HEK293 (cell line): ENCODE measurements around the gene CACNA2D1.

ENCODE experiments used
- PRDM1 ChIP-seq: fragments of 450-650 bp; formaldehyde crosslinking; IDR thresholded peaks from 2 replicates; pipeline ENCODE4; 2016; ENCODE audit warnings: missing biosample characterization, missing genetic modification characterization
- SCRT1 ChIP-seq: fragments of 450-650 bp; formaldehyde crosslinking; IDR thresholded peaks from 2 replicates; pipeline ENCODE4 v1.5.1; 2016; ENCODE audit warnings: missing biosample characterization, missing genetic modification characterization, borderline replicate concordance
- TCF7L2 ChIP-seq: IDR thresholded peaks from 2 replicates; pipeline ENCODE4 v1.6.1; 2011; ENCODE audit warnings: low read depth, mild to moderate bottlenecking, inconsistent platforms, low read length, moderate library complexity, borderline replicate concordance
- ZFP37 ChIP-seq: fragments of 450-650 bp; formaldehyde crosslinking; IDR thresholded peaks from 2 replicates; pipeline ENCODE4 v1.5.1; 2016; ENCODE audit warnings: missing biosample characterization, missing genetic modification characterization
- ZNF10 ChIP-seq: fragments of 450-650 bp; formaldehyde crosslinking; IDR thresholded peaks from 2 replicates; pipeline ENCODE4 v1.5.1; 2017; ENCODE audit warnings: missing biosample characterization, missing genetic modification characterization
- ZNF184 ChIP-seq: fragments of 450-650 bp; IDR thresholded peaks from 2 replicates; pipeline ENCODE4 v1.5.1; 2018; ENCODE audit warnings: missing biosample characterization, mild to moderate bottlenecking, missing genetic modification characterization
- ZNF223 ChIP-seq: fragments of 450-650 bp; formaldehyde crosslinking; IDR thresholded peaks from 2 replicates; pipeline ENCODE4 v1.5.1; 2016; ENCODE audit warnings: missing biosample characterization, missing genetic modification characterization
- ZNF514 ChIP-seq: fragments of 450-650 bp; formaldehyde crosslinking; IDR thresholded peaks from 2 replicates; pipeline ENCODE4 v1.5.1; 2016; ENCODE audit warnings: missing biosample characterization, missing genetic modification characterization
- TF ChIP-seq, protein P1 (sequence below): fragments of 450-650 bp; formaldehyde crosslinking; IDR thresholded peaks from 2 replicates; pipeline ENCODE4 v1.5.1; 2016; ENCODE audit warnings: missing biosample characterization, missing genetic modification characterization
- TF ChIP-seq, protein P2 (sequence below): fragments of 450-650 bp; formaldehyde crosslinking; IDR thresholded peaks from 2 replicates; pipeline ENCODE4 v1.5.0; 2017; ENCODE audit warnings: missing biosample characterization, missing genetic modification characterization, borderline replicate concordance
- TF ChIP-seq, protein P3 (sequence below): fragments of 450-650 bp; formaldehyde crosslinking; IDR thresholded peaks from 2 replicates; pipeline ENCODE4 v1.5.1; 2016; ENCODE audit warnings: missing biosample characterization, missing genetic modification characterization
- TF ChIP-seq, protein P4 (sequence below): fragments of 450-650 bp; formaldehyde crosslinking; IDR thresholded peaks from 2 replicates; pipeline ENCODE4 v1.5.1; 2016; ENCODE audit warnings: missing biosample characterization, missing genetic modification characterization

DNA sequence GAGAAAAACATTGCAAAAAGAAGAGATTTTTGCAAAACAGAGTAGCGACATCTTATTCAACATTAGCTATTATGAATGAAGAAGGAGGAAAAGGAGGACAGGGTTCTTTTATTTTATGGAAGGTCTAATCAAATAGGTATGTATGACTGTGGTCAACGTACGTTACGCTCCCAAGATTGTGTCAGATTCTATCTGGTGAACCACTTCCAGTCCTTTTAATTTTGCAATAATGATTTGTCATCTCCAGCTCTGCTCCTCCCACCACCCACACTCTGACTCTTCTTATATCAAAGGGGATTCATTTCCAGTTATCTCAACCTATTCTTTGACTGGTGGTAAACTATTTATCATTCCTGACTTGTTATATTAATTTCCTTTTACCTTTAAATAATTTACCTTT, 259.9 kb downstream of the CACNA2D1 start:
- TF ChIP-seq, protein P1, sequence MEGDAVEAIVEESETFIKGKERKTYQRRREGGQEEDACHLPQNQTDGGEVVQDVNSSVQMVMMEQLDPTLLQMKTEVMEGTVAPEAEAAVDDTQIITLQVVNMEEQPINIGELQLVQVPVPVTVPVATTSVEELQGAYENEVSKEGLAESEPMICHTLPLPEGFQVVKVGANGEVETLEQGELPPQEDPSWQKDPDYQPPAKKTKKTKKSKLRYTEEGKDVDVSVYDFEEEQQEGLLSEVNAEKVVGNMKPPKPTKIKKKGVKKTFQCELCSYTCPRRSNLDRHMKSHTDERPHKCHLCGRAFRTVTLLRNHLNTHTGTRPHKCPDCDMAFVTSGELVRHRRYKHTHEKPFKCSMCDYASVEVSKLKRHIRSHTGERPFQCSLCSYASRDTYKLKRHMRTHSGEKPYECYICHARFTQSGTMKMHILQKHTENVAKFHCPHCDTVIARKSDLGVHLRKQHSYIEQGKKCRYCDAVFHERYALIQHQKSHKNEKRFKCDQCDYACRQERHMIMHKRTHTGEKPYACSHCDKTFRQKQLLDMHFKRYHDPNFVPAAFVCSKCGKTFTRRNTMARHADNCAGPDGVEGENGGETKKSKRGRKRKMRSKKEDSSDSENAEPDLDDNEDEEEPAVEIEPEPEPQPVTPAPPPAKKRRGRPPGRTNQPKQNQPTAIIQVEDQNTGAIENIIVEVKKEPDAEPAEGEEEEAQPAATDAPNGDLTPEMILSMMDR (tag by site-specific recombination): no peak
- TF ChIP-seq ZNF184 (tag by site-specific recombination): no peak
- TF ChIP-seq, protein P2, sequence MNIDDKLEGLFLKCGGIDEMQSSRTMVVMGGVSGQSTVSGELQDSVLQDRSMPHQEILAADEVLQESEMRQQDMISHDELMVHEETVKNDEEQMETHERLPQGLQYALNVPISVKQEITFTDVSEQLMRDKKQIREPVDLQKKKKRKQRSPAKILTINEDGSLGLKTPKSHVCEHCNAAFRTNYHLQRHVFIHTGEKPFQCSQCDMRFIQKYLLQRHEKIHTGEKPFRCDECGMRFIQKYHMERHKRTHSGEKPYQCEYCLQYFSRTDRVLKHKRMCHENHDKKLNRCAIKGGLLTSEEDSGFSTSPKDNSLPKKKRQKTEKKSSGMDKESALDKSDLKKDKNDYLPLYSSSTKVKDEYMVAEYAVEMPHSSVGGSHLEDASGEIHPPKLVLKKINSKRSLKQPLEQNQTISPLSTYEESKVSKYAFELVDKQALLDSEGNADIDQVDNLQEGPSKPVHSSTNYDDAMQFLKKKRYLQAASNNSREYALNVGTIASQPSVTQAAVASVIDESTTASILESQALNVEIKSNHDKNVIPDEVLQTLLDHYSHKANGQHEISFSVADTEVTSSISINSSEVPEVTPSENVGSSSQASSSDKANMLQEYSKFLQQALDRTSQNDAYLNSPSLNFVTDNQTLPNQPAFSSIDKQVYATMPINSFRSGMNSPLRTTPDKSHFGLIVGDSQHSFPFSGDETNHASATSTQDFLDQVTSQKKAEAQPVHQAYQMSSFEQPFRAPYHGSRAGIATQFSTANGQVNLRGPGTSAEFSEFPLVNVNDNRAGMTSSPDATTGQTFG (tag by site-specific recombination): no peak
- no peak for TF ChIP-seq PRDM1 (tag by site-specific recombination)
- no peak for TF ChIP-seq ZNF223 (tag by site-specific recombination)
- no peak for TF ChIP-seq SCRT1
- TF ChIP-seq, protein P3, sequence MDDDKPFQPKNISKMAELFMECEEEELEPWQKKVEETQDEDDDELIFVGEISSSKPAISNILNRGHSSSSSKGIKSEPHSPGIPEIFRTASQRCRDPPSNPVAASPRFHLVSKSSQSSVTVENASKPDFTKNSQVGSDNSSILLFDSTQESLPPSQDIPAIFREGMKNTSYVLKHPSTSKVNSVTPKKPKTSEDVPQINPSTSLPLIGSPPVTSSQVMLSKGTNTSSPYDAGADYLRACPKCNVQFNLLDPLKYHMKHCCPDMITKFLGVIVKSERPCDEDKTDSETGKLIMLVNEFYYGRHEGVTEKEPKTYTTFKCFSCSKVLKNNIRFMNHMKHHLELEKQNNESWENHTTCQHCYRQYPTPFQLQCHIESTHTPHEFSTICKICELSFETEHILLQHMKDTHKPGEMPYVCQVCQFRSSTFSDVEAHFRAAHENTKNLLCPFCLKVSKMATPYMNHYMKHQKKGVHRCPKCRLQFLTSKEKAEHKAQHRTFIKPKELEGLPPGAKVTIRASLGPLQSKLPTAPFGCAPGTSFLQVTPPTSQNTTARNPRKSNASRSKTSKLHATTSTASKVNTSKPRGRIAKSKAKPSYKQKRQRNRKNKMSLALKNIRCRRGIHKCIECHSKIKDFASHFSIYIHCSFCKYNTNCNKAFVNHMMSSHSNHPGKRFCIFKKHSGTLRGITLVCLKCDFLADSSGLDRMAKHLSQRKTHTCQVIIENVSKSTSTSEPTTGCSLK (tag by site-specific recombination): no peak
- TF ChIP-seq TCF7L2: no peak
- no peak for TF ChIP-seq ZFP37 (tag by site-specific recombination)
- no peak for TF ChIP-seq ZNF514 (tag by site-specific recombination)
- TF ChIP-seq, protein P4, sequence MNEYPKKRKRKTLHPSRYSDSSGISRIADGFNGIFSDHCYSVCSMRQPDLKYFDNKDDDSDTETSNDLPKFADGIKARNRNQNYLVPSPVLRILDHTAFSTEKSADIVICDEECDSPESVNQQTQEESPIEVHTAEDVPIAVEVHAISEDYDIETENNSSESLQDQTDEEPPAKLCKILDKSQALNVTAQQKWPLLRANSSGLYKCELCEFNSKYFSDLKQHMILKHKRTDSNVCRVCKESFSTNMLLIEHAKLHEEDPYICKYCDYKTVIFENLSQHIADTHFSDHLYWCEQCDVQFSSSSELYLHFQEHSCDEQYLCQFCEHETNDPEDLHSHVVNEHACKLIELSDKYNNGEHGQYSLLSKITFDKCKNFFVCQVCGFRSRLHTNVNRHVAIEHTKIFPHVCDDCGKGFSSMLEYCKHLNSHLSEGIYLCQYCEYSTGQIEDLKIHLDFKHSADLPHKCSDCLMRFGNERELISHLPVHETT (tag by site-specific recombination): no peak
- TF ChIP-seq ZNF10: no peak
